GM19452 (cell line): Measurements from ENCODE around the gene FAM20C.

Source experiments
- ATAC-seq: cut with Tn5 transposase; IDR thresholded peaks from one replicate; pipeline ENCODE4 v1.9.1; 2021; ENCODE audit not compliant: unreplicated experiment

Gene FAM20C

GRCh38 chr7:300546-301290 is 108.3 kb downstream of the FAM20C start:
- ATAC-seq: no peak

- ATAC-seq: no peak
Measured at GRCh38 chr7:301291-302053, 109.1 kb downstream of the FAM20C start.

- no peak for ATAC-seq
Measured at GRCh38 chr7:302054-302992, 110.0 kb downstream of the FAM20C start.

- no peak for ATAC-seq
Measured at GRCh38 chr7:303425-303824, 111.1 kb downstream of the FAM20C start.

- ATAC-seq: no peak
Measured at GRCh38 chr7:303884-304573, 111.7 kb downstream of the FAM20C start.

GRCh38 chr7:304574-305409 is 112.4 kb downstream of the FAM20C start:
- ATAC-seq: no peak

GRCh38 chr7:305410-306151 is 113.2 kb downstream of the FAM20C start:
- no peak for ATAC-seq

- ATAC-seq: no peak
Measured at GRCh38 chr7:307970-308369, 115.6 kb downstream of the FAM20C start.

- ATAC-seq: no peak
Measured at GRCh38 chr7:309586-310228, 117.3 kb downstream of the FAM20C start.
